Tibial nerve (tissue), 4 donors: Measurements from ENCODE around the gene NKX1-2. TPM values are rescaled to one million over a fixed set of nuclear protein-coding genes. Genes with fewer than 3 reads are reported as not detected.
A peak's percentile ranks its signal among the peaks of the same experiment; 100 is the strongest.

ENCODE experiments used
- DNase-seq, 2 donors: peaks; one replicate each; pipeline ENCODE4 v3.0.0-alpha.2; 2019; ENCODE audit warnings: low spot score in 2 of 2
- H3K27ac ChIP-seq, 4 donors: fragments of 200-600 bp; sonication (generic) in 3 of 4; one replicate each; pipeline ENCODE4 v1.5.1; 2017 to 2019; ENCODE audit warnings: mild to moderate bottlenecking in 1 of 4
- H3K27me3 ChIP-seq, 2 donors: fragments of 200-600 bp; sonication (generic) in 1 of 2; one replicate each; pipeline versions ENCODE4 v1.5.1 to v1.6.0; 2017 to 2019
- H3K36me3 ChIP-seq, 3 donors: fragments of 200-600 bp; sonication (generic); one replicate each; pipeline ENCODE4 v1.5.1; 2018 to 2019
- H3K4me1 ChIP-seq, 4 donors: fragments of 200-600 bp; sonication (generic) in 3 of 4; one replicate each; pipeline ENCODE4 v1.5.1; 2017 to 2019
- H3K4me3 ChIP-seq, 4 donors: fragments of 200-600 bp; sonication (generic) in 3 of 4; one replicate each; pipeline ENCODE4 v1.5.1; 2017 to 2019; ENCODE audit warnings: mild to moderate bottlenecking in 1 of 4, moderate library complexity in 1 of 4
- H3K9me3 ChIP-seq, 4 donors: fragments of 200-600 bp; sonication (generic) in 3 of 4; one replicate each; pipeline ENCODE4 v1.5.1; 2017 to 2019
- EP300 ChIP-seq, 2 donors: sonication (generic); formaldehyde crosslinking; IDR thresholded peaks; one replicate each; pipeline ENCODE4 v1.6.1; 2017; ENCODE audit warnings: antibody characterized with exemption in 2 of 2, mild to moderate bottlenecking in 1 of 2
- POLR2A ChIP-seq, 2 donors: fragments of 450-650 bp; IDR thresholded peaks; one replicate each; pipeline ENCODE4 v1.6.1; 2017; ENCODE audit warnings: antibody characterized with exemption in 2 of 2, mild to moderate bottlenecking in 2 of 2, moderate library complexity in 2 of 2
- WGBS, 2 donors: methylation state at CpG; one replicate each; pipeline ENCODE4 v1.1.5; 2018; 5-methylcytosine and 5-hydroxymethylcytosine counted together
- total RNA-seq, 4 donors: library from RNA; depleted of rRNA; stranded (reverse); fragments of >200 nt; gene quantifications; one replicate each; pipeline ENCODE4 v1.1.0, GENCODE V29; 2016
- TF ChIP-seq, protein P1 (sequence below), 5 experiments: fragments of 200-600 bp in 3 of 5; fragments of 450-650 bp in 2 of 5; sonication (generic) in 3 of 5; IDR thresholded peaks; one replicate each; pipeline ENCODE4 v1.5.1; 2016 to 2019; ENCODE audit warnings: antibody characterized with exemption in 5 of 5, mild to moderate bottlenecking in 3 of 5, moderate library complexity in 2 of 5

NKX1-2 gene
- total RNA-seq, 4 donors from 2014 or later, result not detected

- 69 to 78% methylated on average over 8 to 9 of the region's 9 CpGs for WGBS, 2 donors
- H3K27ac ChIP-seq, result no peak overlapping the region
- no peak for DNase-seq
- TF ChIP-seq POLR2A (IDR thresholded peaks at IDR 0.05) (no peak), EP300 (IDR thresholded peaks at IDR 0.05) (no peak)
- TF ChIP-seq, protein P1, sequence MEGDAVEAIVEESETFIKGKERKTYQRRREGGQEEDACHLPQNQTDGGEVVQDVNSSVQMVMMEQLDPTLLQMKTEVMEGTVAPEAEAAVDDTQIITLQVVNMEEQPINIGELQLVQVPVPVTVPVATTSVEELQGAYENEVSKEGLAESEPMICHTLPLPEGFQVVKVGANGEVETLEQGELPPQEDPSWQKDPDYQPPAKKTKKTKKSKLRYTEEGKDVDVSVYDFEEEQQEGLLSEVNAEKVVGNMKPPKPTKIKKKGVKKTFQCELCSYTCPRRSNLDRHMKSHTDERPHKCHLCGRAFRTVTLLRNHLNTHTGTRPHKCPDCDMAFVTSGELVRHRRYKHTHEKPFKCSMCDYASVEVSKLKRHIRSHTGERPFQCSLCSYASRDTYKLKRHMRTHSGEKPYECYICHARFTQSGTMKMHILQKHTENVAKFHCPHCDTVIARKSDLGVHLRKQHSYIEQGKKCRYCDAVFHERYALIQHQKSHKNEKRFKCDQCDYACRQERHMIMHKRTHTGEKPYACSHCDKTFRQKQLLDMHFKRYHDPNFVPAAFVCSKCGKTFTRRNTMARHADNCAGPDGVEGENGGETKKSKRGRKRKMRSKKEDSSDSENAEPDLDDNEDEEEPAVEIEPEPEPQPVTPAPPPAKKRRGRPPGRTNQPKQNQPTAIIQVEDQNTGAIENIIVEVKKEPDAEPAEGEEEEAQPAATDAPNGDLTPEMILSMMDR (IDR thresholded peaks at IDR 0.05), result no peak
- no peaks in the 10 kb centered on the region for H3K27me3 ChIP-seq
- no peaks in the 10 kb centered on the region for H3K36me3 ChIP-seq
- no peak overlapping the region for H3K4me3 ChIP-seq
- H3K9me3 ChIP-seq, result no peaks in the 10 kb centered on the region
- peaks cover 0 to 10% (median 0%) of the 10 kb centered on the region in 4 donors for H3K4me1 ChIP-seq
Measured at GRCh38 chr10:124464028-124464965, 14.5 kb upstream of the NKX1-2 start.

DNA sequence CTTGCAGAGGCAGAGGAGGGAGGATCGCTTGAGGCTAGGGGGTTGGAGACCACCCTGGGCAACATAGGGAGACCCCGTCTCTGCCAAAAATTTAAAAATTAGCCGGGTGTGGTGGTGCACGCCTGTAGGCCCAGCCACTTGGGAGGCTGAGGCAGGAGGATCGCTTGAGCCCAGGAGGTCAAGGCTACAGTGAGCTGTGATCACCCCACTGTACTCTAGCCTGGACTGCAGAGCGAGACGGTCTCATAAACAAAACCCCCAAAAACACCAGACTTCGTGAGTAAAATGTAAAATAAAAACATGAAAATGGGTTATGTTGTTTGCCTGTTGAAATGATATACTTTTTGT lies 12.5 kb upstream of the NKX1-2 start:
- peak overlapping the region in 2 of 4 donors; percentile 81 to 88 for H3K27ac ChIP-seq
- TF ChIP-seq, protein P1 (IDR thresholded peaks at IDR 0.05), result no peak
- TF ChIP-seq POLR2A (IDR thresholded peaks at IDR 0.05) (no peak), EP300 (IDR thresholded peaks at IDR 0.05) (no peak)
- H3K4me1 ChIP-seq, result peaks cover 0 to 10% (median 0%) of the 10 kb centered on the region in 4 donors
- H3K4me3 ChIP-seq, result peak overlapping the region; percentile 51 to 70 (median 58)
- no peaks in the 10 kb centered on the region for H3K36me3 ChIP-seq
- no peaks in the 10 kb centered on the region for H3K9me3 ChIP-seq
- H3K27me3 ChIP-seq, result no peaks in the 10 kb centered on the region
- 80 to 81% methylated on average over 8 of the region's 8 CpGs for WGBS, 2 donors
- no peak for DNase-seq

DNA sequence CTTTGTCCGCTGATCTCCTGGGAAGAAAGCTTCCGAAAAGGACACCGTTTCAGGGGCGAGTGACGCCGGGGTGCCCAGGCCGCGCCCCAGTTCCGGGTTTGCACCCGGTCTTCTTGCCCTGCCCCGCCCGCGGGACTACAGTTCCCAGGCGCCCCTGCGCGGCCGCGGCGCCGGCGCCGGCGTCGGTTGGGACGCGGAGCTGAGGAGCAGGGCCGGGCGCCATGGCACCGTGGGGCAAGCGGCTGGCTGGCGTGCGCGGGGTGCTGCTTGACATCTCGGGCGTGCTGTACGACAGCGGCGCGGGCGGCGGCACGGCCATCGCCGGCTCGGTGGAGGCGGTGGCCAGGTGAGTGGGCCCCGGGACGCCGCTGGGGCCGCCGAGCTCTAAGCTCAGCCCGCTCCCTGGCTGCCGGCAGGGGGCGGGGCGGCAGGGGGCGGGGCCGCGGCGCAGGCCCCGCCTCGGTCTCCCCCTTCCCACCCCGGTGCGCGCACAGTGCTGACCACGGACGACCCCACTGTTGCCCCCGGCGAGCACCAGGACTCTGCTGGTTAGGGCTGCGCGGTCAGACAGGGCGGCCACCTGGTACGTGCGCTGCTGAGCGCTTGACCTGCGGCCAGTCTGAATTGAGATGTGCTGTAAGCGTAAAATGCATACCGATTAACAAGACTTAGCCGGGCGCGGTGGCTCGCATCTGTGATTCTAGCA lies 12.0 kb upstream of the NKX1-2 start, which contains the start of gene LHPP:
LHPP (plus strand) TSS at position 182 of the 706 bp plus-strand sequence; CDS start at position 222, 40 bp downstream.
- DNase-seq, result peak; percentile 67 to 68
- Histone ChIP-seq H3K27ac (peak within 1 kb of the TSS; percentile 29 to 88 (median 77)), H3K36me3 (no peaks in the 10 kb centered on the region), H3K4me3 (peak within 1 kb of the TSS; percentile 51 to 70 (median 58)), H3K4me1 (peaks cover 0 to 10% (median 0%) of the 10 kb centered on the region in 4 donors), H3K27me3 (no peaks in the 10 kb centered on the region), H3K9me3 (no peaks in the 10 kb centered on the region)
- WGBS, 2 donors, result 3 to 4% methylated on average over 30 to 38 of the region's 81 CpGs
- TF ChIP-seq EP300 (IDR thresholded peaks at IDR 0.05) (no peak), POLR2A (IDR thresholded peaks at IDR 0.05) (peak in 1 of 2 donors; percentile 36)
- TF ChIP-seq, protein P1 (IDR thresholded peaks at IDR 0.05), result peak; percentile 44 to 90 (median 77)

DNA sequence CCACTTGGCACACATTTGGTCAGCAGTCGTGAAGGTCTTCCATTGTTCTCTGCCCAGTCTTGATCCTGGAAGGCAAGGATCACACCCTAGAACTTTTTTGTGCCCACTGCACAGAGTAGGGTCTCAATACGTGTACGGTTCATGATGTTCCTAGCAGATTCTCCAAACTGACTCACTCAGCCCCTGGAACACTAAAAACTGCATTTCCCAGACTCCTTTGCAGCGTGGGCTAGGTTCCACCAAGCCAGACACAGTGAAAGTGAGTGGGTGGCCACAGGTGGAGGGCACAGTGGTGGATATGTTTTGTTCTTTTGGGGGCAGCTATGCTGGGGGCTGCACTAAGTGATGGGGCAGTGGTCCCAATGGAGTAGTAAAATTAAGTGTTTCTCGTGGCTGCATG lies 10.3 kb upstream of the NKX1-2 start:
- TF ChIP-seq POLR2A (IDR thresholded peaks at IDR 0.05) (no peak), EP300 (IDR thresholded peaks at IDR 0.05) (no peak)
- TF ChIP-seq, protein P1 (IDR thresholded peaks at IDR 0.05), result no peak
- no peaks in the 10 kb centered on the region for H3K9me3 ChIP-seq
- WGBS, 2 donors, result 70 to 74% methylated on average over 4 of the region's 5 CpGs
- no peak overlapping the region for H3K27ac ChIP-seq
- peaks cover 0 to 10% (median 0%) of the 10 kb centered on the region in 4 donors for H3K4me1 ChIP-seq
- DNase-seq, result no peak
- H3K36me3 ChIP-seq, result no peaks in the 10 kb centered on the region
- peaks cover 0 to 8% of the 10 kb centered on the region in 2 donors for H3K27me3 ChIP-seq
- H3K4me3 ChIP-seq, result no peak overlapping the region
